ENCODE measurements around the gene SLC25A47. TPM values are rescaled to one million over a fixed set of nuclear protein-coding genes. Genes with fewer than 3 reads are reported as not detected.

The SLC25A47 gene
- total RNA-seq, 1 experiment from 2014 or later, result not detected

DNA sequence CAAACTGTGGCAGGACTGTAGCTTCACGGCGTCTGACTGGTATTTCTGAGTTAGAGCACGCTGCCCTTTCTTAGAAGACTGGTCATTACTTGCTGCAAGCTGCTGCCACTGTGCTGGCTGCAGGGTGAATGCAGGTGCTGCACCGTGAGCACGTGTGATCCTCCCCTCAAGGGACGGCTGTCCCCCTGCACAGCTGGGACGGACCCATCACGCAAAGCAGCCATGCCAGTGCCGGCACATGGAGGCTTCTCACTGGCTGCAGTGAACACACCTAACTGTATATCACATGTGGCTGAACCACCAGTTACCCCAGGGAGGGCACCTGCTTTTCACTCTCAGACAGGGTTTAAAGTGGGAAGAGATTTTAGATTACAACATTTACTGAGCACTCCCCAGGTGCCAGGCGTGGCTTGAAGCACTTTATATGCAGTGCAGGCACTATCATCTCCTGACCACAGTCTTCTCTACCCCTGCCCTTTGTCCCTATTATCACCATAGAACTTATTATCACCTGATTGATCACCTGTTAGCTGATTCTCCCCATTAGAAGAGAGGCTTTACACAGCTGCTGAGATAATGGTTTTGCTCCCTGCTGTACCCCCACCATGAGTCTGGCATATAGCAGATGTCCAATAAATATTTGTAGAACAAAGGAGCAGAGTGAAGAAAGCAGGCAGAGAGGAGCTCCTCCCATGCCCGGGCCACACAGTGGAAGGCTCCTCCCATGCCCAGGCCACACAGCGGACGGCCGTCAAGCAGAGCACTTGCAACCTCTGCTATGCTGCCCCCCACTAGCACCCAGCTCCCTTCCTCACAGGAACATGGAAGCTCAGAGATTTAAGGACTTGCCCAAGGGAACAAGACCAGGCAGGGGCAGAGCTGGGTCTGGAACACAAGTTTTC, 25.9 kb downstream of the SLC25A47 start:
- DNase-seq (ENCODE audit: unreplicated experiment), result no peak
- intact Hi-C loops (cut with micrococcal nuclease), result no loop called here
- Mint-ChIP-seq H3K36me3 (ENCODE audit: insufficient read depth, unreplicated experiment) (peaks cover 76% of the 10 kb centered on the region), H3K4me3 (ENCODE audit: unreplicated experiment) (no peak overlapping the region), H3K27ac (ENCODE audit: low read depth, unreplicated experiment) (no peak overlapping the region), H3K9me3 (ENCODE audit: unreplicated experiment) (no peaks in the 10 kb centered on the region), H3K4me1 (ENCODE audit: insufficient read depth, unreplicated experiment) (no peaks in the 10 kb centered on the region), H3K27me3 (ENCODE audit: insufficient read depth, unreplicated experiment) (no peaks in the 10 kb centered on the region)
- POLR2A ChIA-PET, result interaction anchor here (1.4 kb wide), 1 partner anchor 24 kb away, joined by 5 read pairs; no protein-coding TSS in a partner anchor
- TF ChIP-seq, protein P1, sequence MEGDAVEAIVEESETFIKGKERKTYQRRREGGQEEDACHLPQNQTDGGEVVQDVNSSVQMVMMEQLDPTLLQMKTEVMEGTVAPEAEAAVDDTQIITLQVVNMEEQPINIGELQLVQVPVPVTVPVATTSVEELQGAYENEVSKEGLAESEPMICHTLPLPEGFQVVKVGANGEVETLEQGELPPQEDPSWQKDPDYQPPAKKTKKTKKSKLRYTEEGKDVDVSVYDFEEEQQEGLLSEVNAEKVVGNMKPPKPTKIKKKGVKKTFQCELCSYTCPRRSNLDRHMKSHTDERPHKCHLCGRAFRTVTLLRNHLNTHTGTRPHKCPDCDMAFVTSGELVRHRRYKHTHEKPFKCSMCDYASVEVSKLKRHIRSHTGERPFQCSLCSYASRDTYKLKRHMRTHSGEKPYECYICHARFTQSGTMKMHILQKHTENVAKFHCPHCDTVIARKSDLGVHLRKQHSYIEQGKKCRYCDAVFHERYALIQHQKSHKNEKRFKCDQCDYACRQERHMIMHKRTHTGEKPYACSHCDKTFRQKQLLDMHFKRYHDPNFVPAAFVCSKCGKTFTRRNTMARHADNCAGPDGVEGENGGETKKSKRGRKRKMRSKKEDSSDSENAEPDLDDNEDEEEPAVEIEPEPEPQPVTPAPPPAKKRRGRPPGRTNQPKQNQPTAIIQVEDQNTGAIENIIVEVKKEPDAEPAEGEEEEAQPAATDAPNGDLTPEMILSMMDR (IDR thresholded peaks at IDR 0.05; ENCODE audit: unreplicated experiment), result no peak
- CTCF ChIA-PET, result no interaction called here
- no TSS peak for BruUV-seq (replicated peaks)

DNA sequence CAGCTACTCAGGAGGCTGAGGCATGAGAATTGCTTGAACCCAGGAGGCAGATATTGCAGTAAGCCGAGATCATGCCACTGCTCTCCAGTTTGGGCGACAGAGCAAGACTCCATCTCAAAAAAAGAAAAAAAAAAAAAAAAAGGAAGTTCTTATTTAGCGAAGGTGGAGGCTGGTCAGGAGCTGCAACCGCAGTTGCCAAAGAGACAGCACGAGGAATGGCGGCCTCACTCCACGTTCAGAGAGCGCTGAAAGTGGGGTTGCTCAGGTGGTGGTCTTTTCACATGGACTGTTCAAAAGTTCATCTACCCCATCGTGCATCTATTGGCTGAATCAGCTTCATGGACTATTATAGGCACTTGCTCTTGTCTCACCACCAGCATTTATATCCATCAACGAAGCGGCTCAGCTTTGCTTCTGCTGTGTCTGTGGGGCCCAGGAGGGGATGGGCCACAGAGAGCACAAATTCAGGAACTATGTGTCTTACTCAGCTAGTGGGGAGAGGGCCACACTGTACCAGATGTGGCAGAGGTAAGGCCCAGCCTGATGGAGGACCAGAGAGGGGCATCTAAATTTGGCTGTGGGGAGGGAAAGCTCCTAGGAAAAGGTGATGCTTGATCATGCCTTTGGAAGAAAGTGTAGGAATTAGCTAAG, 27.3 kb downstream of the SLC25A47 start:
- ChIA-PET POLR2A (no interaction called here), CTCF (interaction anchor here (1.2 to 1.4 kb wide), 2 partner anchors 34 to 295 kb away, joined by 3 to 4 read pairs; no protein-coding TSS in a partner anchor)
- peaks cover 84% of the 10 kb centered on the region for H3K36me3 Mint-ChIP-seq (ENCODE audit: insufficient read depth, unreplicated experiment)
- H3K27me3 Mint-ChIP-seq (ENCODE audit: insufficient read depth, unreplicated experiment), result no peaks in the 10 kb centered on the region
- H3K27ac Mint-ChIP-seq (ENCODE audit: low read depth, unreplicated experiment), result peak overlapping the region; percentile 66
- no peak overlapping the region for H3K4me3 Mint-ChIP-seq (ENCODE audit: unreplicated experiment)
- intact Hi-C loops (cut with micrococcal nuclease), result no loop called here
- no peak for DNase-seq (ENCODE audit: unreplicated experiment)
- TF ChIP-seq, protein P1 (IDR thresholded peaks at IDR 0.05; ENCODE audit: unreplicated experiment), result no peak
- no peaks in the 10 kb centered on the region for H3K4me1 Mint-ChIP-seq (ENCODE audit: insufficient read depth, unreplicated experiment)
- no peaks in the 10 kb centered on the region for H3K9me3 Mint-ChIP-seq (ENCODE audit: unreplicated experiment)
- no TSS peak for BruUV-seq (replicated peaks)

DNA sequence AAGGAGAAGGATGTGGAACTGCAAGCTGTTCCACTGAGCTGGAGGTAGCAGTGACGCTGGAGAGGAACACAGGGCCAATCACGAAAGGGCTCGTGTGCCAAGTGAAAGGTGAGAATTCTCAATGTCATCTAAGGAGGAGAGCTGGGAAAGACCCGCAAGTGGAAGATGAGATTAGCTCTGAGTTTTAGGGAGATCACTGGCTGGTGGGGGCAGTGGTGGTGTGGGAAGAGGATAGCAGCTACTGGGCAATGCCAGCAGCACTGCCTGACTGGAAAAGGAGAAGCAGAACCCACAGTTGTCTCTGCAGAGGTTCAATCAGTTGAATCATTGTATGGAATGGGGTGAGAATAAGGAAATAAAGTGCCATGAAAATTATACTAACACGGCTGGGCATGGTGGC, 27.8 kb downstream of the SLC25A47 start:
- Mint-ChIP-seq H3K4me3 (ENCODE audit: unreplicated experiment) (no peak overlapping the region), H3K4me1 (ENCODE audit: insufficient read depth, unreplicated experiment) (no peaks in the 10 kb centered on the region), H3K27me3 (ENCODE audit: insufficient read depth, unreplicated experiment) (no peaks in the 10 kb centered on the region), H3K9me3 (ENCODE audit: unreplicated experiment) (no peaks in the 10 kb centered on the region), H3K36me3 (ENCODE audit: insufficient read depth, unreplicated experiment) (peaks cover 85% of the 10 kb centered on the region), H3K27ac (ENCODE audit: low read depth, unreplicated experiment) (no peak overlapping the region)
- TF ChIP-seq, protein P1 (IDR thresholded peaks at IDR 0.05; ENCODE audit: unreplicated experiment), result no peak
- POLR2A ChIA-PET, result no interaction called here
- CTCF ChIA-PET, result interaction anchor here (1.2 to 1.4 kb wide), 2 partner anchors 34 to 294 kb away, joined by 3 to 4 read pairs; no protein-coding TSS in a partner anchor
- BruUV-seq (replicated peaks), result no TSS peak
- no peak for DNase-seq (ENCODE audit: unreplicated experiment)
- intact Hi-C loops (cut with micrococcal nuclease), result no loop called here

DNA sequence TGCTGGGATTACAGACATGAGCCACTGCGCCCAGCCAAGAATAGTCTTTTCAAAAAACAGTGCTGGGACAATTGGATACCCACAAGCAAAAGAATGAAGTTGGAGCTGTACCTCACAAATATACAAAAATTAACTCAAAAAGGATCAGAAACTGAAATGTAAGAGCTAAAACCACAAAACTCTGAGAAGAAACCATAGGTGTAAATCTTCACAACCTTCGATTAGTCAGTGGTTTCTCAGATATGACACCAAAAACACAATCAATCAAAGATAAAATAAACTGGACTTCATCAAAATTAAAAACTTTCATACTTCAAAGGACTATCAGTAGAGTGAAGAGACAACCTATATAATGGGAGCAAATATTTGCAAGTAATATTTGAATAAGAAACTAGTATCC, 35.3 kb downstream of the SLC25A47 start:
- no peaks in the 10 kb centered on the region for H3K27me3 Mint-ChIP-seq (ENCODE audit: insufficient read depth, unreplicated experiment)
- BruUV-seq (replicated peaks), result no TSS peak
- intact Hi-C loops (cut with micrococcal nuclease), result no loop called here
- H3K9me3 Mint-ChIP-seq (ENCODE audit: unreplicated experiment), result no peaks in the 10 kb centered on the region
- peaks cover 89% of the 10 kb centered on the region for H3K36me3 Mint-ChIP-seq (ENCODE audit: insufficient read depth, unreplicated experiment)
- no peak overlapping the region for H3K4me3 Mint-ChIP-seq (ENCODE audit: unreplicated experiment)
- DNase-seq (ENCODE audit: unreplicated experiment), result no peak
- TF ChIP-seq, protein P1 (IDR thresholded peaks at IDR 0.05; ENCODE audit: unreplicated experiment), result no peak
- POLR2A ChIA-PET, result interaction anchor here (1.2 kb wide), 1 partner anchor 17 kb away, joined by 4 read pairs; a partner anchor contains a TSS
- CTCF ChIA-PET, result interaction anchor here (0.6 to 1.3 kb wide), 2 partner anchors 26 to 840 kb away, joined by 3 read pairs; no protein-coding TSS in a partner anchor
- no peaks in the 10 kb centered on the region for H3K4me1 Mint-ChIP-seq (ENCODE audit: insufficient read depth, unreplicated experiment)
- no peak overlapping the region for H3K27ac Mint-ChIP-seq (ENCODE audit: low read depth, unreplicated experiment)

All from MCF 10A (cell line).